ENCODE data around the gene ITGB2. TPM values are rescaled to one million over a fixed set of nuclear protein-coding genes. Genes with fewer than 3 reads are reported as not detected.
A peak's percentile ranks its signal among the peaks of the same experiment; 100 is the strongest.

Gene ITGB2
- total RNA-seq, 1 donor from 2014 or later: 0.15 TPM

GRCh38 chr21:44943005-44943685, 22.4 kb upstream of the ITGB2 start:
- peak; percentile 50 for DNase-seq (ENCODE audit: low spot score)
- TF ChIP-seq CTCF (IDR thresholded peaks at IDR 0.05): no peak
- H3K4me1 Mint-ChIP-seq (ENCODE audit: low read depth): peaks cover 38% of the 10 kb centered on the region
- H3K4me3 Mint-ChIP-seq (ENCODE audit: unreplicated experiment): no peak overlapping the region
- H3K27me3 Mint-ChIP-seq (ENCODE audit: low read depth): no peaks in the 10 kb centered on the region
- H3K9me3 Mint-ChIP-seq (ENCODE audit: low read depth): no peaks in the 10 kb centered on the region
- H3K36me3 Mint-ChIP-seq (ENCODE audit: low read depth): peaks cover 16% of the 10 kb centered on the region
- H3K27ac Mint-ChIP-seq (ENCODE audit: unreplicated experiment): no peak overlapping the region

GRCh38 chr21:44942566-44942965, 21.9 kb upstream of the ITGB2 start:
- H3K4me1 Mint-ChIP-seq (ENCODE audit: low read depth): peaks cover 33% of the 10 kb centered on the region
- no peak for TF ChIP-seq CTCF (IDR thresholded peaks at IDR 0.05)
- H3K27me3 Mint-ChIP-seq (ENCODE audit: low read depth): no peaks in the 10 kb centered on the region
- peak; percentile 0 for DNase-seq (ENCODE audit: low spot score)
- H3K27ac Mint-ChIP-seq (ENCODE audit: unreplicated experiment): no peak overlapping the region
- H3K4me3 Mint-ChIP-seq (ENCODE audit: unreplicated experiment): no peak overlapping the region
- no peaks in the 10 kb centered on the region for H3K9me3 Mint-ChIP-seq (ENCODE audit: low read depth)
- H3K36me3 Mint-ChIP-seq (ENCODE audit: low read depth): peaks cover 16% of the 10 kb centered on the region

- H3K4me3 Mint-ChIP-seq (ENCODE audit: unreplicated experiment): peak overlapping the region; percentile 84
- H3K4me1 Mint-ChIP-seq (ENCODE audit: low read depth): peaks cover 27% of the 10 kb centered on the region
- H3K27ac Mint-ChIP-seq (ENCODE audit: unreplicated experiment): no peak overlapping the region
- no peaks in the 10 kb centered on the region for H3K9me3 Mint-ChIP-seq (ENCODE audit: low read depth)
- DNase-seq (ENCODE audit: low spot score): peak; percentile 60
- peaks cover 16% of the 10 kb centered on the region for H3K36me3 Mint-ChIP-seq (ENCODE audit: low read depth)
- TF ChIP-seq CTCF (IDR thresholded peaks at IDR 0.05): no peak
- peaks cover 2% of the 10 kb centered on the region for H3K27me3 Mint-ChIP-seq (ENCODE audit: low read depth)
These were observed 20.9 kb upstream of the ITGB2 start for GRCh38 chr21:44941567-44941966.

GRCh38 chr21:44940116-44940631, 19.5 kb upstream of the ITGB2 start:
- H3K4me1 Mint-ChIP-seq (ENCODE audit: low read depth): peaks cover 27% of the 10 kb centered on the region
- peak; percentile 62 for DNase-seq (ENCODE audit: low spot score)
- no peaks in the 10 kb centered on the region for H3K9me3 Mint-ChIP-seq (ENCODE audit: low read depth)
- peak overlapping the region; percentile 37 for H3K27ac Mint-ChIP-seq (ENCODE audit: unreplicated experiment)
- peaks cover 14% of the 10 kb centered on the region for H3K36me3 Mint-ChIP-seq (ENCODE audit: low read depth)
- H3K27me3 Mint-ChIP-seq (ENCODE audit: low read depth): peaks cover 5% of the 10 kb centered on the region
- peak overlapping the region; percentile 84 for H3K4me3 Mint-ChIP-seq (ENCODE audit: unreplicated experiment)
- TF ChIP-seq CTCF (IDR thresholded peaks at IDR 0.05): no peak

GRCh38 chr21:44939532-44940115, 18.9 kb upstream of the ITGB2 start, which contains the start of gene SLX9:
SLX9 (plus strand) TSS chr21:44940029; CDS start chr21:44940058, 29 bp downstream.
- Mint-ChIP-seq H3K27me3 (ENCODE audit: low read depth) (peaks cover 9% of the 10 kb centered on the region), H3K36me3 (ENCODE audit: low read depth) (peaks cover 11% of the 10 kb centered on the region), H3K4me3 (ENCODE audit: unreplicated experiment) (peak within 1 kb of the TSS; percentile 84), H3K9me3 (ENCODE audit: low read depth) (no peaks in the 10 kb centered on the region), H3K4me1 (ENCODE audit: low read depth) (peaks cover 27% of the 10 kb centered on the region), H3K27ac (ENCODE audit: unreplicated experiment) (peak within 1 kb of the TSS; percentile 70)
- peak; percentile 93 for DNase-seq (ENCODE audit: low spot score)
- no peak for TF ChIP-seq CTCF (IDR thresholded peaks at IDR 0.05)

All from chondrocyte (in vitro differentiated cells).